ENCODE data around the gene HRCT1.

Gene HRCT1

GRCh38 chr9:35905912-35906679, at the start of gene HRCT1:
TSS of gene HRCT1 (plus strand) at chr9:35906202. CDS start at chr9:35906288, 86 bp downstream.
- Histone ChIP-seq H3K9me3 (ENCODE audit: insufficient read depth, low read depth, low read length) (no peaks in the 10 kb centered on the region), H3K27me3 (ENCODE audit: insufficient read depth, low read length) (no peaks in the 10 kb centered on the region), H3K4me3 (ENCODE audit: low read length) (no peak within 1 kb of the TSS), H3K27ac (ENCODE audit: low read length) (no peak within 1 kb of the TSS), H3K9ac (ENCODE audit: low read depth, low read length) (0 out of 2 replicates have a peak within 1 kb of the TSS, but pooled peaks have one; percentile 42), H3K4me1 (ENCODE audit: insufficient read depth, low read length) (peaks cover 24% of the 10 kb centered on the region), H3K36me3 (ENCODE audit: insufficient read depth, low read depth, low read length) (no peaks in the 10 kb centered on the region)

GRCh38 chr9:35856206-35856605, 49.8 kb upstream of the HRCT1 start:
- Histone ChIP-seq H3K27ac (ENCODE audit: low read length) (no peak overlapping the region), H3K9ac (ENCODE audit: low read depth, low read length) (no peak overlapping the region), H3K4me3 (ENCODE audit: low read length) (no peak overlapping the region), H3K4me1 (ENCODE audit: insufficient read depth, low read length) (no peaks in the 10 kb centered on the region), H3K36me3 (ENCODE audit: insufficient read depth, low read depth, low read length) (no peaks in the 10 kb centered on the region), H3K9me3 (ENCODE audit: insufficient read depth, low read depth, low read length) (no peaks in the 10 kb centered on the region), H3K27me3 (ENCODE audit: insufficient read depth, low read length) (peaks cover 10% of the 10 kb centered on the region)

GRCh38 chr9:35856882-35857281, 49.1 kb upstream of the HRCT1 start:
- Histone ChIP-seq H3K9ac (ENCODE audit: low read depth, low read length) (no peak overlapping the region), H3K4me1 (ENCODE audit: insufficient read depth, low read length) (no peaks in the 10 kb centered on the region), H3K27ac (ENCODE audit: low read length) (no peak overlapping the region)

GRCh38 chr9:35858458-35858857, 47.5 kb upstream of the HRCT1 start:
- no peaks in the 10 kb centered on the region for H3K4me1 ChIP-seq (ENCODE audit: insufficient read depth, low read length)
- no peak overlapping the region for H3K27ac ChIP-seq (ENCODE audit: low read length)
- no peaks in the 10 kb centered on the region for H3K36me3 ChIP-seq (ENCODE audit: insufficient read depth, low read depth, low read length)
- H3K9me3 ChIP-seq (ENCODE audit: insufficient read depth, low read depth, low read length): no peaks in the 10 kb centered on the region
- H3K27me3 ChIP-seq (ENCODE audit: insufficient read depth, low read length): peaks cover 20% of the 10 kb centered on the region
- H3K4me3 ChIP-seq (ENCODE audit: low read length): no peak overlapping the region
- H3K9ac ChIP-seq (ENCODE audit: low read depth, low read length): no peak overlapping the region

More at GRCh38 chr9:35856882-35857281, 49.1 kb upstream of the HRCT1 start:
- H3K27me3 ChIP-seq (ENCODE audit: insufficient read depth, low read length): peaks cover 17% of the 10 kb centered on the region
- H3K4me3 ChIP-seq (ENCODE audit: low read length): no peak overlapping the region
- H3K36me3 ChIP-seq (ENCODE audit: insufficient read depth, low read depth, low read length): no peaks in the 10 kb centered on the region
- no peaks in the 10 kb centered on the region for H3K9me3 ChIP-seq (ENCODE audit: insufficient read depth, low read depth, low read length)

GRCh38 chr9:35859310-35859989, 46.6 kb upstream of the HRCT1 start:
- Histone ChIP-seq H3K36me3 (ENCODE audit: insufficient read depth, low read depth, low read length) (no peaks in the 10 kb centered on the region), H3K9me3 (ENCODE audit: insufficient read depth, low read depth, low read length) (no peaks in the 10 kb centered on the region), H3K4me3 (ENCODE audit: low read length) (no peak overlapping the region), H3K27me3 (ENCODE audit: insufficient read depth, low read length) (peaks cover 20% of the 10 kb centered on the region), H3K27ac (ENCODE audit: low read length) (no peak overlapping the region), H3K4me1 (ENCODE audit: insufficient read depth, low read length) (no peaks in the 10 kb centered on the region), H3K9ac (ENCODE audit: low read depth, low read length) (no peak overlapping the region)

- Histone ChIP-seq H3K4me3 (ENCODE audit: low read length) (no peak overlapping the region), H3K36me3 (ENCODE audit: insufficient read depth, low read depth, low read length) (no peaks in the 10 kb centered on the region), H3K27me3 (ENCODE audit: insufficient read depth, low read length) (peaks cover 20% of the 10 kb centered on the region), H3K4me1 (ENCODE audit: insufficient read depth, low read length) (no peaks in the 10 kb centered on the region), H3K9ac (ENCODE audit: low read depth, low read length) (no peak overlapping the region), H3K9me3 (ENCODE audit: insufficient read depth, low read depth, low read length) (no peaks in the 10 kb centered on the region), H3K27ac (ENCODE audit: low read length) (no peak overlapping the region)
These were observed 46.0 kb upstream of the HRCT1 start for GRCh38 chr9:35859990-35860339.

- Histone ChIP-seq H3K27me3 (ENCODE audit: insufficient read depth, low read length) (peaks cover 20% of the 10 kb centered on the region), H3K4me3 (ENCODE audit: low read length) (no peak overlapping the region), H3K27ac (ENCODE audit: low read length) (no peak overlapping the region), H3K9ac (ENCODE audit: low read depth, low read length) (no peak overlapping the region), H3K4me1 (ENCODE audit: insufficient read depth, low read length) (no peaks in the 10 kb centered on the region), H3K9me3 (ENCODE audit: insufficient read depth, low read depth, low read length) (no peaks in the 10 kb centered on the region), H3K36me3 (ENCODE audit: insufficient read depth, low read depth, low read length) (no peaks in the 10 kb centered on the region)
These were observed 44.7 kb upstream of the HRCT1 start for GRCh38 chr9:35861161-35861897.

- no peaks in the 10 kb centered on the region for H3K4me1 ChIP-seq (ENCODE audit: insufficient read depth, low read length)
- no peaks in the 10 kb centered on the region for H3K36me3 ChIP-seq (ENCODE audit: insufficient read depth, low read depth, low read length)
- no peaks in the 10 kb centered on the region for H3K9me3 ChIP-seq (ENCODE audit: insufficient read depth, low read depth, low read length)
- H3K4me3 ChIP-seq (ENCODE audit: low read length): no peak overlapping the region
- no peak overlapping the region for H3K27ac ChIP-seq (ENCODE audit: low read length)
- H3K27me3 ChIP-seq (ENCODE audit: insufficient read depth, low read length): peaks cover 20% of the 10 kb centered on the region
- H3K9ac ChIP-seq (ENCODE audit: low read depth, low read length): no peak overlapping the region
These were observed 43.7 kb upstream of the HRCT1 start for GRCh38 chr9:35862328-35862727.

- no peaks in the 10 kb centered on the region for H3K36me3 ChIP-seq (ENCODE audit: insufficient read depth, low read depth, low read length)
- no peak overlapping the region for H3K4me3 ChIP-seq (ENCODE audit: low read length)
- no peaks in the 10 kb centered on the region for H3K4me1 ChIP-seq (ENCODE audit: insufficient read depth, low read length)
- H3K9ac ChIP-seq (ENCODE audit: low read depth, low read length): no peak overlapping the region
- no peak overlapping the region for H3K27ac ChIP-seq (ENCODE audit: low read length)
- H3K27me3 ChIP-seq (ENCODE audit: insufficient read depth, low read length): peaks cover 20% of the 10 kb centered on the region
- H3K9me3 ChIP-seq (ENCODE audit: insufficient read depth, low read depth, low read length): no peaks in the 10 kb centered on the region
These were observed 42.4 kb upstream of the HRCT1 start for GRCh38 chr9:35863583-35863982.

- Histone ChIP-seq H3K27me3 (ENCODE audit: insufficient read depth, low read length) (peaks cover 20% of the 10 kb centered on the region), H3K27ac (ENCODE audit: low read length) (no peak overlapping the region), H3K9ac (ENCODE audit: low read depth, low read length) (no peak overlapping the region), H3K36me3 (ENCODE audit: insufficient read depth, low read depth, low read length) (no peaks in the 10 kb centered on the region), H3K4me1 (ENCODE audit: insufficient read depth, low read length) (no peaks in the 10 kb centered on the region), H3K4me3 (ENCODE audit: low read length) (no peak overlapping the region), H3K9me3 (ENCODE audit: insufficient read depth, low read depth, low read length) (no peaks in the 10 kb centered on the region)
These were observed 41.2 kb upstream of the HRCT1 start for GRCh38 chr9:35864695-35865255.

GRCh38 chr9:35867538-35867937, 38.5 kb upstream of the HRCT1 start:
- H3K4me1 ChIP-seq (ENCODE audit: insufficient read depth, low read length): no peaks in the 10 kb centered on the region
- H3K27ac ChIP-seq (ENCODE audit: low read length): no peak overlapping the region
- no peaks in the 10 kb centered on the region for H3K27me3 ChIP-seq (ENCODE audit: insufficient read depth, low read length)
- H3K9me3 ChIP-seq (ENCODE audit: insufficient read depth, low read depth, low read length): no peaks in the 10 kb centered on the region; the same call in 1 of the 2 replicates
- no peaks in the 10 kb centered on the region for H3K36me3 ChIP-seq (ENCODE audit: insufficient read depth, low read depth, low read length)
- H3K9ac ChIP-seq (ENCODE audit: low read depth, low read length): no peak overlapping the region
- no peak overlapping the region for H3K4me3 ChIP-seq (ENCODE audit: low read length)

Data from iPS-20b (cell line).